Sigmoid colon (tissue), 7 donors: ENCODE results near the gene ARMC10. TPM values are rescaled to one million over a fixed set of nuclear protein-coding genes. Genes with fewer than 3 reads are reported as not detected.
"Not testable (repeated sequence)": the region's sequence is repeated elsewhere in the genome, so short reads cannot be mapped to it uniquely, and the experiment has no call there.

Experiments
- DNase-seq: peaks from one replicate; pipeline ENCODE4 v3.0.0-alpha.2; 2019
- H3K27ac ChIP-seq, 4 donors: fragments of 200-600 bp; sonication (generic); one replicate each; pipeline ENCODE4 v1.5.1; 2016 to 2019; ENCODE audit warnings: mild to moderate bottlenecking in 1 of 4
- H3K27me3 ChIP-seq, 3 donors: fragments of 200-600 bp; sonication (generic); one replicate each; pipeline ENCODE4 v1.5.1; 2019; ENCODE audit warnings: mild to moderate bottlenecking in 1 of 3
- H3K36me3 ChIP-seq, 4 donors: fragments of 200-600 bp; sonication (generic); one replicate each; pipeline ENCODE4 v1.5.1; 2016 to 2019
- H3K4me1 ChIP-seq, 4 donors: fragments of 200-600 bp; sonication (generic); one replicate each; pipeline ENCODE4 v1.5.1; 2017 to 2019
- H3K4me3 ChIP-seq, 4 donors: fragments of 200-600 bp; sonication (generic); one replicate each; pipeline ENCODE4 v1.5.1; 2017 to 2019; ENCODE audit warnings: mild to moderate bottlenecking in 2 of 4, moderate library complexity in 1 of 4
- H3K9me3 ChIP-seq, 4 donors: fragments of 200-600 bp in 3 of 4; sonication (generic) in 3 of 4; one replicate each; pipeline versions ENCODE4 v1.5.1 to v1.6.1; 2013 to 2019
- EP300 ChIP-seq, 4 donors: sonication (generic); formaldehyde crosslinking; IDR thresholded peaks; one replicate each; pipeline ENCODE4 v1.6.1; 2017; ENCODE audit warnings: antibody characterized with exemption in 4 of 4
- POLR2A ChIP-seq, 2 donors: fragments of 450-650 bp; IDR thresholded peaks; one replicate each; pipeline ENCODE4 v1.6.1; 2016; ENCODE audit warnings: antibody characterized with exemption in 2 of 2, mild to moderate bottlenecking in 2 of 2, moderate library complexity in 2 of 2
- POLR2AphosphoS5 ChIP-seq, 4 donors: sonication (generic); formaldehyde crosslinking; IDR thresholded peaks; one replicate each; pipeline ENCODE4 v1.6.1; 2017; ENCODE audit warnings: antibody characterized with exemption in 4 of 4
- WGBS, 2 donors: extraction: QIAGEN DNeasy Blood & Tissue Kit; methylation state at CpG; one replicate each; pipeline ENCODE4 v1.1.7; 2013; 5-methylcytosine and 5-hydroxymethylcytosine counted together
- intact Hi-C: fragments of 100-400 bp; cut with DNase I; formaldehyde crosslinking; loops from one replicate; pipeline ENCODE4 v1.15.1; 2023
- polyA plus RNA-seq, 3 donors: library from polyadenylated mRNA; stranded (reverse); fragments of 200-250 nt; gene quantifications; one replicate each; pipeline ENCODE4 v1.2.3, GENCODE V29; 2013
- total RNA-seq, 4 donors: library from RNA; depleted of rRNA; stranded (reverse); fragments of >200 nt; gene quantifications; one replicate each; pipeline ENCODE4 v1.1.0, GENCODE V29; 2016
- TF ChIP-seq, protein P1 (sequence below), 4 experiments: fragments of 450-650 bp in 3 of 4; fragments of 200-600 bp in 1 of 4; IDR thresholded peaks; one replicate each; pipeline ENCODE4 v1.5.1; 2016 to 2019; ENCODE audit warnings: antibody characterized with exemption in 4 of 4, mild to moderate bottlenecking in 3 of 4, moderate library complexity in 2 of 4
- donor health status: healthy with polysubstance abuse.
- donor health status: Bipolar disorder and iron deficiency.
- donor health status: healthy.

ARMC10 gene
- total and polyA plus RNA-seq, 7 donors, result 13.9 to 49.0 (median 41.5) TPM

GRCh38 chr7:103100348-103100747, 25.4 kb downstream of the ARMC10 start:
- intact Hi-C loops, result no loop called here
- TF ChIP-seq POLR2AphosphoS5 (IDR thresholded peaks at IDR 0.05) (no peak), EP300 (IDR thresholded peaks at IDR 0.05) (no peak), POLR2A (IDR thresholded peaks at IDR 0.05) (no peak)
- TF ChIP-seq, protein P1, sequence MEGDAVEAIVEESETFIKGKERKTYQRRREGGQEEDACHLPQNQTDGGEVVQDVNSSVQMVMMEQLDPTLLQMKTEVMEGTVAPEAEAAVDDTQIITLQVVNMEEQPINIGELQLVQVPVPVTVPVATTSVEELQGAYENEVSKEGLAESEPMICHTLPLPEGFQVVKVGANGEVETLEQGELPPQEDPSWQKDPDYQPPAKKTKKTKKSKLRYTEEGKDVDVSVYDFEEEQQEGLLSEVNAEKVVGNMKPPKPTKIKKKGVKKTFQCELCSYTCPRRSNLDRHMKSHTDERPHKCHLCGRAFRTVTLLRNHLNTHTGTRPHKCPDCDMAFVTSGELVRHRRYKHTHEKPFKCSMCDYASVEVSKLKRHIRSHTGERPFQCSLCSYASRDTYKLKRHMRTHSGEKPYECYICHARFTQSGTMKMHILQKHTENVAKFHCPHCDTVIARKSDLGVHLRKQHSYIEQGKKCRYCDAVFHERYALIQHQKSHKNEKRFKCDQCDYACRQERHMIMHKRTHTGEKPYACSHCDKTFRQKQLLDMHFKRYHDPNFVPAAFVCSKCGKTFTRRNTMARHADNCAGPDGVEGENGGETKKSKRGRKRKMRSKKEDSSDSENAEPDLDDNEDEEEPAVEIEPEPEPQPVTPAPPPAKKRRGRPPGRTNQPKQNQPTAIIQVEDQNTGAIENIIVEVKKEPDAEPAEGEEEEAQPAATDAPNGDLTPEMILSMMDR (IDR thresholded peaks at IDR 0.05), result no peak
- WGBS, 2 donors, result 59 to 77% methylated on average over 3 of the region's 3 CpGs
- Histone ChIP-seq H3K36me3 (peaks cover 0 to 75% (median 7%) of the 10 kb centered on the region in 4 donors), H3K9me3 (no peaks in the 10 kb centered on the region), H3K4me1 (no peaks in the 10 kb centered on the region), H3K27me3 (no peaks in the 10 kb centered on the region), H3K4me3 (no peak overlapping the region), H3K27ac (no peak overlapping the region)
- no peak for DNase-seq

GRCh38 chr7:103101543-103101942, 26.6 kb downstream of the ARMC10 start:
- peaks cover 0 to 4% (median 0%) of the 10 kb centered on the region in 4 donors for H3K4me1 ChIP-seq
- H3K9me3 ChIP-seq, result no peaks in the 10 kb centered on the region
- H3K27ac ChIP-seq, result no peak overlapping the region
- 44 to 65% methylated on average over 2 of the region's 2 CpGs for WGBS, 2 donors
- peaks cover 0 to 66% (median 7%) of the 10 kb centered on the region in 4 donors for H3K36me3 ChIP-seq
- no peaks in the 10 kb centered on the region for H3K27me3 ChIP-seq
- no peak for DNase-seq
- no peak overlapping the region for H3K4me3 ChIP-seq
- intact Hi-C loops, result no loop called here
- TF ChIP-seq POLR2A (IDR thresholded peaks at IDR 0.05), result no peak
- TF ChIP-seq, protein P1 (IDR thresholded peaks at IDR 0.05), result no peak
- no peak for TF ChIP-seq EP300 (IDR thresholded peaks at IDR 0.05)
- TF ChIP-seq POLR2AphosphoS5 (IDR thresholded peaks at IDR 0.05), result no peak

GRCh38 chr7:103106005-103106702, 31.2 kb downstream of the ARMC10 start:
- Histone ChIP-seq H3K9me3 (no peaks in the 10 kb centered on the region), H3K27ac (no peak overlapping the region), H3K4me3 (no peak overlapping the region), H3K4me1 (peaks cover 0 to 8% (median 0%) of the 10 kb centered on the region in 4 donors), H3K27me3 (no peaks in the 10 kb centered on the region), H3K36me3 (peaks cover 0 to 33% (median 3%) of the 10 kb centered on the region in 4 donors)
- 79 to 89% methylated on average over 12 of the region's 12 CpGs for WGBS, 2 donors
- DNase-seq, result no peak
- TF ChIP-seq, protein P1 (IDR thresholded peaks at IDR 0.05), result no peak
- TF ChIP-seq POLR2AphosphoS5 (IDR thresholded peaks at IDR 0.05) (no peak), POLR2A (IDR thresholded peaks at IDR 0.05) (no peak), EP300 (IDR thresholded peaks at IDR 0.05) (no peak)
- intact Hi-C loops, result no loop called here

- H3K9me3 ChIP-seq, H3K4me3 ChIP-seq, intact Hi-C loops, H3K27ac ChIP-seq, H3K27me3 ChIP-seq, DNase-seq, H3K4me1 ChIP-seq: not testable (repeated sequence)
- WGBS, 2 donors, result 80 to 83% methylated on average over 6 of the region's 6 CpGs
- H3K36me3 ChIP-seq, result peaks cover 0 to 27% (median under 1%) of the 10 kb centered on the region in 4 donors
Measured at GRCh38 chr7:103106703-103107070, 31.7 kb downstream of the ARMC10 start.

GRCh38 chr7:103113164-103113563, 38.2 kb downstream of the ARMC10 start:
- Histone ChIP-seq H3K9me3 (no peaks in the 10 kb centered on the region), H3K27ac (no peak overlapping the region), H3K4me1 (no peaks in the 10 kb centered on the region), H3K27me3 (no peaks in the 10 kb centered on the region), H3K4me3 (no peak overlapping the region), H3K36me3 (peaks cover 0 to 19% (median 0%) of the 10 kb centered on the region in 4 donors)
- no peak for TF ChIP-seq POLR2AphosphoS5 (IDR thresholded peaks at IDR 0.05)
- no peak for TF ChIP-seq POLR2A (IDR thresholded peaks at IDR 0.05)
- no peak for TF ChIP-seq EP300 (IDR thresholded peaks at IDR 0.05)
- TF ChIP-seq, protein P1 (IDR thresholded peaks at IDR 0.05), result no peak
- no peak for DNase-seq
- intact Hi-C loops, result no loop called here
- WGBS, 2 donors, result 96 to 99% methylated on average over 2 of the region's 2 CpGs
